ENCODE measurements around the gene KCNK3. TPM values are rescaled to one million over a fixed set of nuclear protein-coding genes. Genes with fewer than 3 reads are reported as not detected.

Gene KCNK3
- total and polyA plus RNA-seq, 2 experiments from 2014 or later: 2.9 to 3.1 TPM

- Histone ChIP-seq H3K36me3 (no peaks in the 10 kb centered on the region), H3K27ac (no peak overlapping the region), H3K4me1 (ENCODE audit: low read depth) (peaks cover 34% of the 10 kb centered on the region), H3K27me3 (peaks cover 4% of the 10 kb centered on the region), H3K9me3 (ENCODE audit: low read depth) (no peaks in the 10 kb centered on the region), H3K4me3 (no peak overlapping the region)
- DNase-seq (ENCODE audit: low read depth in 1 of 2, low spot score in 1 of 2): no peak
- TF ChIP-seq CTCF (IDR thresholded peaks at IDR 0.05; ENCODE audit: low read depth, low read length): no peak
Observed at GRCh38 chr2:26700078-26700477, 7.6 kb downstream of the KCNK3 start.

- no peaks in the 10 kb centered on the region for H3K9me3 ChIP-seq (ENCODE audit: low read depth)
- no peaks in the 10 kb centered on the region for H3K36me3 ChIP-seq
- H3K4me1 ChIP-seq (ENCODE audit: low read depth): peaks cover 36% of the 10 kb centered on the region
- no peaks in the 10 kb centered on the region for H3K27me3 ChIP-seq
- H3K4me3 ChIP-seq: no peak overlapping the region
- DNase-seq (ENCODE audit: low read depth in 1 of 2, low spot score in 1 of 2): no peak
- H3K27ac ChIP-seq: peak overlapping the region; percentile 69
- TF ChIP-seq CTCF (IDR thresholded peaks at IDR 0.05; ENCODE audit: low read depth, low read length): no peak
Observed at GRCh38 chr2:26701596-26701995, 9.1 kb downstream of the KCNK3 start.

GRCh38 chr2:26702025-26702424 lies 9.5 kb downstream of the KCNK3 start:
- peaks cover 35% of the 10 kb centered on the region for H3K4me1 ChIP-seq (ENCODE audit: low read depth)
- H3K27me3 ChIP-seq: no peaks in the 10 kb centered on the region
- no peaks in the 10 kb centered on the region for H3K9me3 ChIP-seq (ENCODE audit: low read depth)
- peak overlapping the region; percentile 69 for H3K27ac ChIP-seq
- H3K36me3 ChIP-seq: no peaks in the 10 kb centered on the region
- peak in 1 of 2 donors; percentile 43 for DNase-seq (ENCODE audit: low read depth in 1 of 2, low spot score in 1 of 2)
- no peak overlapping the region for H3K4me3 ChIP-seq
- no peak for TF ChIP-seq CTCF (IDR thresholded peaks at IDR 0.05; ENCODE audit: low read depth, low read length)

- Histone ChIP-seq H3K4me3 (no peak overlapping the region), H3K27ac (no peak overlapping the region)
- TF ChIP-seq CTCF (IDR thresholded peaks at IDR 0.05; ENCODE audit: low read depth, low read length): no peak
Observed at GRCh38 chr2:26704441-26704977, 12.0 kb downstream of the KCNK3 start.

GRCh38 chr2:26705126-26705525 lies 12.6 kb downstream of the KCNK3 start:
- TF ChIP-seq CTCF (IDR thresholded peaks at IDR 0.05; ENCODE audit: low read depth, low read length): no peak
- no peak overlapping the region for H3K27ac ChIP-seq
- H3K4me1 ChIP-seq (ENCODE audit: low read depth): peaks cover 53% of the 10 kb centered on the region
- H3K36me3 ChIP-seq: no peaks in the 10 kb centered on the region
- H3K27me3 ChIP-seq: no peaks in the 10 kb centered on the region
- H3K4me3 ChIP-seq: no peak overlapping the region
- no peak for DNase-seq (ENCODE audit: low read depth in 1 of 2, low spot score in 1 of 2)
- no peaks in the 10 kb centered on the region for H3K9me3 ChIP-seq (ENCODE audit: low read depth)

More at GRCh38 chr2:26704441-26704977, 12.0 kb downstream of the KCNK3 start:
- Histone ChIP-seq H3K36me3 (no peaks in the 10 kb centered on the region), H3K9me3 (ENCODE audit: low read depth) (no peaks in the 10 kb centered on the region), H3K4me1 (ENCODE audit: low read depth) (peaks cover 50% of the 10 kb centered on the region), H3K27me3 (no peaks in the 10 kb centered on the region)
- DNase-seq (ENCODE audit: low read depth in 1 of 2, low spot score in 1 of 2): peak in 1 of 2 donors; percentile 64
